ENCODE results near the gene MUSTN1.

MUSTN1 gene

DNA sequence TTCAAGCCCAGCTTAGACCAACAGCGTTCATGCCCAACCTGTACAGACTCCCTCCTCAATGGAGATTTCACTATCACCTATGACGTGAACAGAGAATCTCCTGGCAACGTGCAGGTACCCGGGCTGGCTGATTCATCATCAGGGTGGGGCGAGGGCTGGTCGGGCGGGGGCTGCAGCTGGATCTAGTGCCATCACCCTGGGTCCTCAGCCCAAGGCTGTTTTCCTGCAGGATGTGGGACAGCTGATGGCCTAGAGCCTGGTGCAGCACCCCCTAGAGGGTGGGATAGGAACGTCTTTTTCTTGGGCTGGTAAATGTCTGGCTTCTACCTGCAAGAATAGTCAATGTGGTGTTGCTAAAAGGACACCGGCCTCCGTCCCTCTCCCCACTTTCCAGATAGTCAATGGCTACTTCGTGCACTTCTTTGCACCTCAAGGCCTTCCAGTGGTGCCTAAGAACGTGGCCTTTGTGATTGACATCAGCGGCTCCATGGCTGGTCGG lies 35.8 kb downstream of the MUSTN1 start:
- Histone ChIP-seq H3F3A (ENCODE audit: low read depth) (no peaks in the 10 kb centered on the region), H3K36me3 (ENCODE audit: insufficient read depth, low read length) (no peaks in the 10 kb centered on the region), H3K9ac (ENCODE audit: low read depth, low read length, poor library complexity, severe bottlenecking) (no peak overlapping the region), H3K4me1 (ENCODE audit: insufficient read depth, low read length, poor library complexity, severe bottlenecking) (no peaks in the 10 kb centered on the region), H2AFZ (ENCODE audit: low read length) (no peak overlapping the region), H3K4me3 (ENCODE audit: low read length, poor library complexity, severe bottlenecking) (no peak overlapping the region), H4K20me1 (ENCODE audit: insufficient read depth, low read length, poor library complexity, severe bottlenecking) (no peaks in the 10 kb centered on the region), H3K79me2 (ENCODE audit: insufficient read depth, low read length) (no peaks in the 10 kb centered on the region), H3K9me3 (ENCODE audit: insufficient read depth, low read depth, low read length) (no peaks in the 10 kb centered on the region), H3K4me2 (ENCODE audit: low read depth, low read length, poor library complexity, severe bottlenecking) (no peak overlapping the region), H3K9me2 (replicated peaks; ENCODE audit: low read depth, low read length) (no peaks in the 10 kb centered on the region), H3K27me3 (ENCODE audit: insufficient read depth, low read length, poor library complexity, severe bottlenecking) (no peaks in the 10 kb centered on the region)
- TF ChIP-seq, protein P1, sequence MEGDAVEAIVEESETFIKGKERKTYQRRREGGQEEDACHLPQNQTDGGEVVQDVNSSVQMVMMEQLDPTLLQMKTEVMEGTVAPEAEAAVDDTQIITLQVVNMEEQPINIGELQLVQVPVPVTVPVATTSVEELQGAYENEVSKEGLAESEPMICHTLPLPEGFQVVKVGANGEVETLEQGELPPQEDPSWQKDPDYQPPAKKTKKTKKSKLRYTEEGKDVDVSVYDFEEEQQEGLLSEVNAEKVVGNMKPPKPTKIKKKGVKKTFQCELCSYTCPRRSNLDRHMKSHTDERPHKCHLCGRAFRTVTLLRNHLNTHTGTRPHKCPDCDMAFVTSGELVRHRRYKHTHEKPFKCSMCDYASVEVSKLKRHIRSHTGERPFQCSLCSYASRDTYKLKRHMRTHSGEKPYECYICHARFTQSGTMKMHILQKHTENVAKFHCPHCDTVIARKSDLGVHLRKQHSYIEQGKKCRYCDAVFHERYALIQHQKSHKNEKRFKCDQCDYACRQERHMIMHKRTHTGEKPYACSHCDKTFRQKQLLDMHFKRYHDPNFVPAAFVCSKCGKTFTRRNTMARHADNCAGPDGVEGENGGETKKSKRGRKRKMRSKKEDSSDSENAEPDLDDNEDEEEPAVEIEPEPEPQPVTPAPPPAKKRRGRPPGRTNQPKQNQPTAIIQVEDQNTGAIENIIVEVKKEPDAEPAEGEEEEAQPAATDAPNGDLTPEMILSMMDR (conservative IDR thresholded peaks at IDR 0.05; ENCODE audit: low read length) = peak; percentile 83
- TF ChIP-seq EZH2phosphoT487 (IDR thresholded peaks at IDR 0.05; ENCODE audit: borderline replicate concordance) = no peak

DNA sequence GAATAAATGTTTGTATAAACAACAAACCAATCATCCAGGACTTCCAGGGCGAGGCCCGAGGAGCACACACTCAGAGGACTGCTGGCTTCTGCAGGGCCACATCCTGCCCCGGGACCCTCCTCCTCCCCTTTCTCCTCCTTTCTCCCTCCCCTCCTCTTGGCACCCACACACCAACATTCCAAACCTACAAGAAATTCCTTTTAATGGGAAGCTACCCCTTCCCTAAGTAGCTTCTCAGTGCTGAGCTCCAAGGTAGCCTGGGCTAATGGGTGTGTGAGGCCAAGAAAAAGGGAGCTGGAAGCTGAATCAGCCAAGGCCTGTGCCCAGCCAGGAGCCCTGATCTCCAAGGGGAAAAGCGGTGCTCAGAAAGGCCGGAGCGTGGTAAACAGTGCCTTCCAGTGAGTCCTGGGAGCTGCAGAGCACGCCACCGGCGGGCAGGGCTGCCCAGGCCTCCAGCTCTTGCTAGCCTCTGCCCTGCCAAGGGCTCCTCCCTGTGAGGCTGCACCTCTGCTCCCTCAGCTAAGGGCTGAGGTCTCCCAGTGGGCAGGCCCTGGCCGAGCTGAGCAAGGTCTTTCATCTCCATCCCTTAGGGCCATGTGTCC lies 36.3 kb downstream of the MUSTN1 start:
- H3K79me2 ChIP-seq (ENCODE audit: insufficient read depth, low read length) = no peaks in the 10 kb centered on the region
- H3F3A ChIP-seq (ENCODE audit: low read depth) = no peaks in the 10 kb centered on the region
- H3K4me1 ChIP-seq (ENCODE audit: insufficient read depth, low read length, poor library complexity, severe bottlenecking) = no peaks in the 10 kb centered on the region
- H3K4me2 ChIP-seq (ENCODE audit: low read depth, low read length, poor library complexity, severe bottlenecking) = no peak overlapping the region
- H3K9me2 ChIP-seq (replicated peaks; ENCODE audit: low read depth, low read length) = no peaks in the 10 kb centered on the region
- no peaks in the 10 kb centered on the region for H3K36me3 ChIP-seq (ENCODE audit: insufficient read depth, low read length)
- no peaks in the 10 kb centered on the region for H4K20me1 ChIP-seq (ENCODE audit: insufficient read depth, low read length, poor library complexity, severe bottlenecking)
- H3K9ac ChIP-seq (ENCODE audit: low read depth, low read length, poor library complexity, severe bottlenecking) = no peak overlapping the region
- no peaks in the 10 kb centered on the region for H3K27me3 ChIP-seq (ENCODE audit: insufficient read depth, low read length, poor library complexity, severe bottlenecking)
- H3K9me3 ChIP-seq (ENCODE audit: insufficient read depth, low read depth, low read length) = no peaks in the 10 kb centered on the region
- no peak overlapping the region for H3K4me3 ChIP-seq (ENCODE audit: low read length, poor library complexity, severe bottlenecking)
- no peak for TF ChIP-seq EZH2phosphoT487 (IDR thresholded peaks at IDR 0.05; ENCODE audit: borderline replicate concordance)
- TF ChIP-seq, protein P1 (conservative IDR thresholded peaks at IDR 0.05; ENCODE audit: low read length) = no peak
- no peak overlapping the region for H2AFZ ChIP-seq (ENCODE audit: low read length)

- no peak for TF ChIP-seq EZH2phosphoT487 (IDR thresholded peaks at IDR 0.05; ENCODE audit: borderline replicate concordance)
- TF ChIP-seq, protein P1 (conservative IDR thresholded peaks at IDR 0.05; ENCODE audit: low read length) = no peak
- no peak overlapping the region for H3K9ac ChIP-seq (ENCODE audit: low read depth, low read length, poor library complexity, severe bottlenecking)
These were observed 38.4 kb downstream of the MUSTN1 start for GRCh38 chr3:52796411-52796810.

More at GRCh38 chr3:52796411-52796810, 38.4 kb downstream of the MUSTN1 start:
- H3K36me3 ChIP-seq (ENCODE audit: insufficient read depth, low read length) = no peaks in the 10 kb centered on the region
- no peaks in the 10 kb centered on the region for H3K4me1 ChIP-seq (ENCODE audit: insufficient read depth, low read length, poor library complexity, severe bottlenecking)
- H2AFZ ChIP-seq (ENCODE audit: low read length) = no peak overlapping the region
- no peaks in the 10 kb centered on the region for H3F3A ChIP-seq (ENCODE audit: low read depth)
- no peak overlapping the region for H3K4me3 ChIP-seq (ENCODE audit: low read length, poor library complexity, severe bottlenecking)
- no peaks in the 10 kb centered on the region for H4K20me1 ChIP-seq (ENCODE audit: insufficient read depth, low read length, poor library complexity, severe bottlenecking)
- H3K79me2 ChIP-seq (ENCODE audit: insufficient read depth, low read length) = no peaks in the 10 kb centered on the region
- H3K4me2 ChIP-seq (ENCODE audit: low read depth, low read length, poor library complexity, severe bottlenecking) = no peak overlapping the region
- no peaks in the 10 kb centered on the region for H3K9me2 ChIP-seq (replicated peaks; ENCODE audit: low read depth, low read length)
- no peaks in the 10 kb centered on the region for H3K9me3 ChIP-seq (ENCODE audit: insufficient read depth, low read depth, low read length)
- H3K27me3 ChIP-seq (ENCODE audit: insufficient read depth, low read length, poor library complexity, severe bottlenecking) = no peaks in the 10 kb centered on the region
